ENCODE results near the gene KRTAP10-5.
A peak's percentile ranks its signal among the peaks of the same experiment; 100 is the strongest.
"Not testable (repeated sequence)": the region's sequence is repeated elsewhere in the genome, so short reads cannot be mapped to it uniquely, and the experiment has no call there.

KRTAP10-5 gene

DNA sequence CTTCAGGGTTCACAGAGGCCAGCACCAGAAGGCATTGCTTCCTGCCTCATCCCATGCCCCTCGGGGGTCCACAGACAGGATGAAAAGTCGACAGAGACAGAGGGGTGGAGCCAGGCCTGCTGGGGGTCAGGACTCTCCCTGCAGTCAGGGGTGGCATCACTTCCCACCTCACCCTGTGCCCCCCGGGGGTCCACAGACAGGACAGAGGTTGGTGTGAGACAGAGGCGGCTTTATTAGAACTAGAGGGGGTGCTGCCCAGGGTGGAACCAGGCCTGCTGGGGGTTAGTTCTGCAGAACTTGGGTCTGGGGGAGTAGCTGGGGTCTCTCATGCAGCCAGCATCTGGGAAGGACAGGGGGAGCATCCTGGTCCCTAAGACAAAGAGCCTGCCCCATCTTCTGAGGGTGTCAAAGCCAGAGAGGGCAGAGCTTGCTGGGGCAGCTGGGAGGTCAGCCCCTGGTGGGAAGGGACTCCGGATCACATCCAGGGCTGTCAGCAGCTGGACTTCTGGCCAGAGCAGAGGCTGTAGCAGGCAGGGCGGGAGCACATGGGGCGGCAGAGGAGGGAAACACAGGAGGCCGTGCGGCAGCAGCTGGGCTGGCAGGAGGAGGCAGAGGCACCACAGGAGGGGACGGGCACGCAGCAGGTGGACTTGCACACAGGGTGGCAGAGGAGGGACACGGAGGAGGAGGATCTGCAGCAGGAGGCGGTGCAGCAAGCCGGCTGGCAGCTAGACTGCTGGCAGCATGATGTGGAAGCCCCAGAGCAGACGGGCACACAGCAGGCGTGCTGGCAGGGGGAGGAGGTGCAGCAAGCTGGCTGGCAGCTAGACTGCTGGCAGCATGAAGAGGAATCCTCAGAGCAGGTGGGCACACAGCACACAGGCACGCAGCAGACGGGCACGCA lies 10.7 kb upstream of the KRTAP10-5 start:
- peaks cover 42% of the 10 kb centered on the region for H3K27me3 Mint-ChIP-seq
- H3K4me1 Mint-ChIP-seq, H3K36me3 Mint-ChIP-seq, CTCF ChIA-PET, H3K4me3 Mint-ChIP-seq, H3K27ac Mint-ChIP-seq, DNase-seq, H3K9me3 Mint-ChIP-seq: not testable (repeated sequence)

DNA sequence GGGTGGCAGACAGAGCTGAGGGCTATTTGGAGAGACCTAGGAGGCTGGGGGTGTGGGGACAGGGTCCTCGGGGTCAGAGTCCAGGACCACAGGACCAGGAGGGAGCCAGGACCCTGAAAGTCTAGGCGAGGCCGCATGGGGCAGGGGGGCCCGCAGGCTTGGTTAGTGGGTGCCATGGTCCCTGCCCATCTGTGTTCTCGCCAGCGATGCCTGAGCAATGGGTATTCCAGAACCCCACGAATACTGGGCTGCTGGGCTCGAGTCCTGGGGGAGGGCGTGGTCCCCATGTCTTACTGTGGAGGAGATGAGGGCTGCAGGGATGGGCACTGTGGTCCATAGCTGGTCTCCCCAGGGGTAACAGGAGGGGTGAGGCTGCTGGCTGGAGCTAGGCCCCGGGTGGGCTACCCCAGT lies 9.9 kb upstream of the KRTAP10-5 start:
- CTCF ChIA-PET = no interaction called here
- no peaks in the 10 kb centered on the region for H3K4me1 Mint-ChIP-seq
- peaks cover 3% of the 10 kb centered on the region for H3K36me3 Mint-ChIP-seq
- H3K9me3 Mint-ChIP-seq = no peaks in the 10 kb centered on the region
- DNase-seq = no peak
- H3K4me3 Mint-ChIP-seq = no peak overlapping the region
- H3K27me3 Mint-ChIP-seq = peaks cover 48% of the 10 kb centered on the region
- H3K27ac Mint-ChIP-seq = no peak overlapping the region

DNA sequence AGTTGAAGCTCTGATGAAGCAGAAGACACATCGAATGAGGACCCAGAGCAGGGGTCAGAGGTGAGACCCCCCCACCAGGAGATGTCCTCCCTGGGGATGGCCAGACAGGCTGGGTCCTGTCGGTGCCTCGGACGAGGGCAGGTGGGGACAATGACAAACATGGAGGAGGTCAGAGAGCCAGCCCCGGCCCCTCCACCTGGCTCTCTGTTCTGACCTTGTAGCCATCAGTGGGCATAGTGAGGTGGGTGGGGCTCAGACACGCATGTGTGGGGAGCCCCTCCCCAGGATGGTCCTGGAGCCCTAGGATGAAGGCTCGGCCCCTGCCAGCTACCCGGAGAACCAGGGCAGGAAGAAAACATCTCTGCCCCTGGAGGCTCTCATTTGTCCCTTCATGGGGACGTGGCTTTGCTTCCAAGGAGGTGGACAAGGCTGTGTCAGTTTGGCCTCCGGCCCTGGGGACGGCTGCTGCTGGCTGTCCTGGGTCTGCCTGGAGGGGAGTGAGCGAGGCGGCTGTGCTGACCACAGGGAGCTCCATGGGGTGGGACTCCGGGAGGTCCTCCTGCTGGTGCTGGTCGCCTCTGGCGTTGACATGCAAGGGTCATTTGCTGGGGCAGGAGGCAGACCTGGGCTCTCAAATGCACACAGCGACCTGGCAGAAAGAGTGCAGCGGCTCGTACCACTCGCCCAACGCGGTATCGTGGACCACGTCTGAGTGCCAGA lies 9.3 kb upstream of the KRTAP10-5 start:
- DNase-seq = no peak
- peaks cover 52% of the 10 kb centered on the region for H3K27me3 Mint-ChIP-seq
- peaks cover 3% of the 10 kb centered on the region for H3K36me3 Mint-ChIP-seq
- CTCF ChIA-PET = no interaction called here
- H3K9me3 Mint-ChIP-seq = no peaks in the 10 kb centered on the region
- H3K27ac Mint-ChIP-seq = no peak overlapping the region
- H3K4me3 Mint-ChIP-seq = no peak overlapping the region
- no peaks in the 10 kb centered on the region for H3K4me1 Mint-ChIP-seq

DNA sequence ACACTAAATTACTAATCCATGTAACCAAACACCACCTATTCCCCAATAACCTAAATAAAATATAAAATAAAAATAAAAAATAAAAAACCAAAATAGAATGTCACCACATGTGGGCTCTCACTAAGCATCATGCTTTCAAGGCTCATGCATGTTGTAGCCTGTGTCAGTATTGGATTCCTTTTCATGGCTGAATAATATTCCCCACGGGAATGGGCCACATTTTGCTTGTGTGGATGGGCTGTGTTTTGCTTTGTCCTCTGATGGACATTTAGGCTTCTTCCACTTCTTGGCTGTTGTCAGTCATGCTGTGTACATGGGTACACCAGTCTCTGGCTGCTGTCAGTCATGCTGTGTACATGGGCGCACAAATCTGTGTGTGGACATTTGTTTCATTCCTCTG lies 8.7 kb upstream of the KRTAP10-5 start:
- no peaks in the 10 kb centered on the region for H3K9me3 Mint-ChIP-seq
- peaks cover 4% of the 10 kb centered on the region for H3K4me1 Mint-ChIP-seq
- CTCF ChIA-PET = no interaction called here
- peaks cover 52% of the 10 kb centered on the region for H3K27me3 Mint-ChIP-seq
- no peak overlapping the region for H3K27ac Mint-ChIP-seq
- peaks cover 3% of the 10 kb centered on the region for H3K36me3 Mint-ChIP-seq
- H3K4me3 Mint-ChIP-seq = no peak overlapping the region
- no peak for DNase-seq

DNA sequence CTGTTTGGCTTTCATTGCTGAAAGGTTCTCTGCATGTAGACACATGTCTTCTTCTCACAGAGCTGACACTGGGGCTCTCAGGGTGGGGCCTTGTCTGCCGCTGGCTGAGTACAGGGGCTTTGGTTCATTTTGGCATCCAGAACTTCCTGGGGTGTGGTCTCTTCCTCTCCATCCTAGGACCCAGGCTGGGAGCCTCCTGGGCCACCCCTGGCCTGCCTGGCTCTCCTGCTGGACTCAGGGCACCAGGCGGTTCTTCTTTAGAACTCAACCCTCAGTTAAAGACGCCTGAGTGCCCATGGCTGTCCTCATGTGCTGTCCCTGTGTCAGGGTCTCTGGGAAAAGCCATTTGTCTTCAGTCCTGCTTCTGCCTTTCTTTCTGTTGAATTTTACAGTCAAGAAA lies 5.5 kb upstream of the KRTAP10-5 start:
- H3K36me3 Mint-ChIP-seq = peaks cover 5% of the 10 kb centered on the region
- peaks cover 16% of the 10 kb centered on the region for H3K4me1 Mint-ChIP-seq
- no peak for DNase-seq
- H3K27ac Mint-ChIP-seq = no peak overlapping the region
- CTCF ChIA-PET = no interaction called here
- H3K27me3 Mint-ChIP-seq = peaks cover 44% of the 10 kb centered on the region
- H3K9me3 Mint-ChIP-seq = peaks cover 10% of the 10 kb centered on the region
- H3K4me3 Mint-ChIP-seq = no peak overlapping the region

DNA sequence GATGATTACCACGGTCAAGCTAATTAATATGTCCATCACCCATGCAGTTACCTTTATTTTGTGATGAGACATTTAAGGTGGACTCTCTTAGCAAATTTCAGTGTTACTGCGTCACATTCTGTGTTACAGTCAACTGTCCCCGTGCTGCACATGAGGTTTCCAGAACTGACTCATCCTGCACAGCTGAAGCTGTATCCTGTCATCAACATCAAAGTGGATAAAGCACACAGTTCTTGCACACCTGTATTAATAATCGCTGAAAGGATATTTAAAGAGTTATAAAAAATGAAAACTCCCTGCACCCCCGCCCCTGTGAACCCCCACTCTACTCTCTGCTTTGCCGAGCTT lies 3.4 kb upstream of the KRTAP10-5 start:
- peaks cover 46% of the 10 kb centered on the region for H3K27me3 Mint-ChIP-seq
- no peak overlapping the region for H3K27ac Mint-ChIP-seq
- H3K9me3 Mint-ChIP-seq = peaks cover 20% of the 10 kb centered on the region
- no peak overlapping the region for H3K4me3 Mint-ChIP-seq
- CTCF ChIA-PET = no interaction called here
- H3K4me1 Mint-ChIP-seq = peaks cover 16% of the 10 kb centered on the region
- peak; percentile 47 for DNase-seq
- peaks cover 5% of the 10 kb centered on the region for H3K36me3 Mint-ChIP-seq

DNA sequence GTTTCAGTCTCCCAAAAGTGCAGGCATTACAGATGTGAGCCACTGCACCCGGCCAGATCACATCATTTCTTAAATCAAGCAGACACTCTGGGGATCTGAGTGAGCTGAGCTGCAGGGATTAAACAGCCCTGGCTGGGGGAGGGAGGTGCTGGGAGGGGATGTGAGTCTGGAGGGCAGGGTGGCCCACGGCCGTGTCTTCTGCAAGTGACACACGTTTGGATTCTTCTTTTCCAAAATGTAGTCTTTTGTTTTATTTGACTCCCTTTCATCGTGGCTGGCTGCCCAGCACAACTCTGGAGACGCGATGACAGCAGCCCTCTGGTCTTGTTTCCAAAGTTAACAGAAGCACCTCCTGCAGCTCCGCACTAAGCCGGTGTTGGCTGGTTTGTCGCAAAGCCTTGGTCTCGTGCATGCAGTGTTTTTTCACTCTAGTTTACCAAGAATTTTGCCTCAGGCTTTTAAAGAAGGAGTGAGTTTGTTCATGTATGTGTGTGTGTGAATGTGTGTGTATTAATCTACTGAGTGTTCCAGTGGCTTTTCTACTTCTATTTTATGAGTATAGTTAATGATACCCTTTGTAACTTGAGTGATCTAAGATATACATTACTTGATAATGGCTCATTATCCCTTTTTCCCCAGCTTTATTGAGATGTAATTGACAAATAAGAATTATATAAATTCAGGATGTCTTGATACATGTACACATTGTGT lies 2.8 kb upstream of the KRTAP10-5 start:
- H3K4me3 Mint-ChIP-seq = no peak overlapping the region
- CTCF ChIA-PET = no interaction called here
- H3K4me1 Mint-ChIP-seq = peaks cover 16% of the 10 kb centered on the region
- H3K27me3 Mint-ChIP-seq = peaks cover 46% of the 10 kb centered on the region
- DNase-seq = no peak
- H3K9me3 Mint-ChIP-seq = peaks cover 21% of the 10 kb centered on the region
- H3K27ac Mint-ChIP-seq = no peak overlapping the region
- peaks cover 5% of the 10 kb centered on the region for H3K36me3 Mint-ChIP-seq

DNA sequence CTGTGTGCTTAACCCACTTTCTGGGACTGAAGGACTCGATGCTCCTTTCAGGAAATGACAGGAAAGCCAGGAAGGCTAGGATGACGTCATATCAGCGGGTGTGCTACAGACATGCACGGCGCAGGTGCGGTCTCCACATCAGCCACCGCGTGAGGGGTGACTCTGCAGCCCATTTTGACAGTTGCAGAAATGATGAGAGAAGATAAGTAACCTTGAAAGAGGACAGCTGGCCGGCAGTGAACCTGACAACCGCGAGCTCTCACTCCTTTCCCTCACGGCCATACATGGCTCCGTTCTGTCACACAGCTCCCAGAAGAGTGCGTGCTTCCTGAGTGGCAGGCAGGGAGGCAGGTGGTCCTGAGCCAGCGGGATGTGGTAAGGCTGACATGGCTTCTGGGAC lies 1.7 kb upstream of the KRTAP10-5 start:
- Mint-ChIP-seq H3K36me3 (peaks cover 11% of the 10 kb centered on the region), H3K27me3 (peaks cover 42% of the 10 kb centered on the region), H3K27ac (no peak overlapping the region), H3K4me3 (no peak overlapping the region), H3K4me1 (peaks cover 16% of the 10 kb centered on the region), H3K9me3 (peaks cover 32% of the 10 kb centered on the region)
- CTCF ChIA-PET = no interaction called here
- no peak for DNase-seq

DNA sequence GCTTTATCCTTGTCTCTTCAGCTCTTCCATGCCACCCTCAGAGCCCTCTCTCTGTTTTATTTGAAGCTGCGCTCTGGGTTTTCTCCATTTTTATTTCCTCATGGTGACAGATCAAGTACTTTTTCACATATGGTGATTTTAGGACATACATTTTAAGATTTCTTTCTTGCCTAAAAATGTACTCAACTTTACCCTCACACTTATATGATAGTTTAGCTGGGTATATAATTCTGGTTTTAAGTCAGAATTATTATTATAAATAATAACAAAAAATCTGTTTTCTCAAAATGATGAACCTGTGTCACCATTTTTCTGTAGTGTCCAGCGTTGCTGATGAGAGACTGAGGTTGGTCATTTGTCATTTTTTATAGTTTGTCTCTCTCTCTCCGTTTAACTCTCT lies 754 bp upstream of the KRTAP10-5 start:
- Mint-ChIP-seq H3K4me3 (no peak overlapping the region), H3K36me3 (peaks cover 11% of the 10 kb centered on the region), H3K4me1 (peaks cover 16% of the 10 kb centered on the region), H3K27ac (no peak overlapping the region), H3K27me3 (peaks cover 33% of the 10 kb centered on the region), H3K9me3 (peaks cover 39% of the 10 kb centered on the region)
- CTCF ChIA-PET = interaction anchor here (0.7 kb wide), 1 partner anchor 76 kb away, joined by 3 read pairs; no protein-coding TSS in a partner anchor
- no peak for DNase-seq

DNA sequence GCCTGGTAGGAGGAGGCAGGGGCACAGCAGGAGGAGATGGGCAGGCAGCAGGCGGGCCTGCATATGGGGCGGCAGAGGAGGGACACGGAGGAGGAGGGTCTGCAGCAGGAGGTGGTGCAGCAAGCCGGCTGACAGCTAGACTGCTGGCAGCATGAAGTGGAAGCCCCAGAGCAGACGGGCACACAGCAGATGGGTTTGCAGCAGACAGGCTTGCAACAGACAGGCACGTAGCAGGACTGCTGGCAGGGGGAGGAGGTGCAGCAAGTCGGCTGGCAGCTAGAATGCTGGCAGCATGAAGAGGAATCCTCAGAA lies 615 bp downstream of the KRTAP10-5 start:
- peaks cover 11% of the 10 kb centered on the region for H3K36me3 Mint-ChIP-seq
- no peak overlapping the region for H3K27ac Mint-ChIP-seq
- H3K4me1 Mint-ChIP-seq = peaks cover 16% of the 10 kb centered on the region
- H3K9me3 Mint-ChIP-seq = peaks cover 42% of the 10 kb centered on the region
- H3K4me3 Mint-ChIP-seq = no peak overlapping the region
- CTCF ChIA-PET = no interaction called here
- DNase-seq = no peak
- H3K27me3 Mint-ChIP-seq = peaks cover 25% of the 10 kb centered on the region

DNA sequence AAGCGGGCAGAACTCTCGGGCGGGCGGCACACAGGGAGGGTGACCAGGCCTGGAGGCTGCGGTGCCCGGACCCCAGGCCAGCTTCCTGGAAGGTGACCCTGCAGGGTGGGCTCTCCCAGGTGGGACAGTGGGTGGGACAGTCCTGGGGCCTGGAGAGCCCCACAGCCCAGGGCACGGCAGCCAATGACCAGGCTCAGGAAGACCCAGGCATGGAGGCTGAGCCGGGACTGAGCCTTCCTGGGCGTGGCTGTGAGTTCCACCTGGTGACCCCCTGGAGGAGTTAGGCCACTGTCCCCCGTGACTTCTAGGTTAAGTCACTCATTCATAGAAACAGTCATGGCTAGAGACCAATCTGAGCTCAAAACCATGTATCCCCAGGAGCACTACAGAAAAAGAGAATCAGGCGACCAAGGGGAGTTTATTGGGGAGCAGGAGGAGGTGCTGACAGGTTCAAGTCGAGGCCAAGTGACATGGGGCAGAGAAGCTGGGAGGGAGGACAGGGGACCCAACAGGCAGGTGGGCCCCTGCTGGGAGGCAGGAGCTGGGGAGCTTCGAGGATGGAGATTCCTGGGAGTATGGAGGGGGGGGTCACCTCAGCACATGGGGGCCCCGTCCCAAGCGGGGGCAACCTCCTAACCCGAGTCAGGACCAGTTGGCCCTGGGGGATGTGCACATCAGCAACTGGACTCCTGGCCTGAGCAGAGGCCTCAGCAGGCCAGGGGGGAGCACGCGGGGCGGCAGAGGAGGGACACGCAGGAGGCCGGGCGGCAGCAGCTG lies 1.2 kb downstream of the KRTAP10-5 start:
- DNase-seq = no peak
- H3K4me1 Mint-ChIP-seq = peaks cover 14% of the 10 kb centered on the region
- H3K27me3 Mint-ChIP-seq = peaks cover 30% of the 10 kb centered on the region
- no peak overlapping the region for H3K27ac Mint-ChIP-seq
- H3K4me3 Mint-ChIP-seq = no peak overlapping the region
- H3K9me3 Mint-ChIP-seq = peaks cover 42% of the 10 kb centered on the region
- CTCF ChIA-PET = no interaction called here
- peaks cover 11% of the 10 kb centered on the region for H3K36me3 Mint-ChIP-seq

DNA sequence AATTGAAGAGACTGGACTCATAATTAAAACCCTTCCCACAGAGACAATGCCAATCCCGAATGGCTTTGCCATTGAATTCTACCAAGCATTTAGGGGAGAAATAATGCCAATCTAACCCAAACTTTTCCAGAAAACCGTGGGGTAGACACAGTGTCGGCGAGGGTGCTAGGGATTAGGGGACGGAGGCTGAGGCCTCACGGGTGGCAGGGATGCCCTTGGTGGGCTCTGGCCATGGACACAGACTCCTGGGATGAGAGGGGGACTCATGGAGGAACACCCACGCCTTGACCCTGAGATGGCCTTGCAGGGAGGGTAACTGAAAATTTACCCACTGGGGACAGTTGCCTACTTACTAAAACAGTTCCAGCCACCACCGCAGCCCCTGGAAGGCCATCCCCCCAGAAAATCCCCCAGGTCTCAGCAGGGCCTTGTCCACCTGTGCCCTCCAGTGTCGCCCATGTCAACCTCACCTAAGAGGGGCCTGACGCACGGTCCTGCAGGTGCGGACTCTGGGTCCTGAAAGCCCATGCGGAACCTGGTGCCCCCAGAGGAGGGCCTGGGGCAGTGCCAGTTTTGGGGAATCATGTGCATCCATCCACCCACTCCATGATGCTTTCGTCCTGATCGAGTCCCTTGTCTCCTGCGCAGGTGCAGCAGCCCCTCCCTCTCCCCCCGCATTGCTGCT lies 1.9 kb downstream of the KRTAP10-5 start:
- Mint-ChIP-seq H3K9me3 (peaks cover 42% of the 10 kb centered on the region), H3K4me3 (no peak overlapping the region), H3K4me1 (peaks cover 6% of the 10 kb centered on the region), H3K27ac (no peak overlapping the region), H3K27me3 (peaks cover 37% of the 10 kb centered on the region), H3K36me3 (peaks cover 11% of the 10 kb centered on the region)
- no peak for DNase-seq
- CTCF ChIA-PET = no interaction called here

DNA sequence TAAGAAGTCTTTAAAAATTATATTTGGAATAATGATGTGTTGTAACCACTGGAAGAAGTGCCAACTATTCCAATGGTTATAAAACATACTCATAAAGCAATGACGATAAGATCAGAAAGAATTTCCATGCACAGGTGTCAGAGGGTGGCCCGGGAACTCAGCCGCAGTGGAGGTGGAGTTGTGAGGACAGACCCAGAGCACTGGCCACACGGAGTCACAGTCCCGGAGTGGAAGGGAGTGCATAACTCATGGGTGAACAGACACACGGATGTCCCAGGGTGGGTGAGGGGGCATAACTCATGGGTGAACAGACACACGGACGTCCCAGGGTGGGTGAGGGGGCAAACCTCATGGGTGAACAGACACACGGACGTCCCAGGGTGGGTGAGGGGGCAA lies 4.4 kb downstream of the KRTAP10-5 start:
- no peaks in the 10 kb centered on the region for H3K4me1 Mint-ChIP-seq
- CTCF ChIA-PET = no interaction called here
- no peak overlapping the region for H3K4me3 Mint-ChIP-seq

More for the DNA sequence above, 4.4 kb downstream of the KRTAP10-5 start:
- Mint-ChIP-seq H3K9me3 (peaks cover 33% of the 10 kb centered on the region), H3K27me3 (peaks cover 45% of the 10 kb centered on the region), H3K27ac (no peak overlapping the region), H3K36me3 (peaks cover 9% of the 10 kb centered on the region)
- no peak for DNase-seq
